Skeletal muscle cell (primary cell): ENCODE data around the gene ARID4B.
"Not testable (repeated sequence)": the region's sequence is repeated elsewhere in the genome, so short reads cannot be mapped to it uniquely, and the experiment has no call there.

Experiments
- DNase-seq: peaks from one replicate; pipeline ENCODE4 v3.0.0-alpha.2; 2010; ENCODE audit warnings: low read depth
- H3K4me3 ChIP-seq: 2 replicates; pipeline ENCODE4 v1.5.1; 2011; ENCODE audit warnings: low read depth, mild to moderate bottlenecking, control low read depth, low read length, moderate library complexity

The ARID4B gene

DNA sequence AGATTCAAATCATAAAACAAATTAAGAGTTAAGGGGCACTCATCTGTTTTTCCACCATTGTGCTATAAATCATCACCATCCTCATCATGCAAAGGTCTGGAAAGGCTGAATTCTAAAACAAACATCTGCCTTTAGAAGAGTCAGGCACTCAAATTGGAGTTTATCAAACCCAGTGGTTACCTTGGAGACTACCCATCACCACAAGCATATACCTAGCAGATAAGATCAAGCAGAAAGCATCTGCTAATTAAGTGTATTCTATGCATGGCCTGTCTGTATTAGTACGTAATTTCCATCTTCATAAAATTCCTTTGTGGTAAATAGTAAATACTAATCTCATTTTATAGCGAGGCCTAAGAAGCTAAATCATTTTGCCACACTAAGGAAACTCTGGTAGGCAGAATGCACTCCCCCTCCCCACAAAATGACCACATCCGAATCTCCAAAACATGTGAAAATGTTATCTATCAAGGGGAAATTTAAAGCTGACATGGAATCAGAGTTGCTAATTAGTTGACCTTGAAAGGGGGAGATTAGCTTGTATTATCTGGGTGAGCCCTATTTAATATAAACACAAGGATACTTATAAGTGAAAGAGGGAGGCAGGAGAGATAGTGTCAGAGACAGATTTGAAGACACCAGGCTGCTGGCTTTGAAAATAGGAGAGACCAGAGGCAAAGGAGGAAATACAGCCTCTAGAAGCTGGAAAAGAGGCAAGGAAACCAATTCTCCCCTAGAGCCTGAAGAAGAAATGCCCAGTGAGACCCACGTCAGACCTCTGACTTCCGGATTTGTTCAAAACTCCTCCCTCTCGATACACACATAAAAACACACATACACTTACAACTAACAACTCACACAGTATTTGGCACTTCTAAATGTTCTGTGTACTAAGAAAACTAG lies 23.2 kb downstream of the ARID4B start:
- H3K4me3 ChIP-seq, result no peak overlapping the region
- no peak for DNase-seq

DNA sequence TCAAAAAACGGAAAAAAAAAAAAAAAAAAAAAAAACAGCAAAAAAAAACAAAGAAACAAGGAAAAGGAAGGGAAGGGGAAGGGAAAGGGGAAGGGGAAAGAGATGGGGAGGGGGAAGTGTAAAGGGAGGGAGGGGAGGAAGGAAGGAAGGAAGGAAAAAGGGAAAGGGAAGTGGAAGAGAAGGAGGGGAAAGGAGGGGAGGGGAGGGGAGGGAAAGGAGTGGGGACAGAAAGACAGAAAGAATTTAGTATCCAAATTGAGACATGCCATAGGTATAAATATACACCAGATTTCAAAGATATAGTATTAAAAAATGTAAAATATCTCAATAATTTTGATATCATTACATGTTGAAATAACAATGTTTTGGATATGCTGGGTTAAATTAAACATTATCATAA lies 25.8 kb downstream of the ARID4B start:
- H3K4me3 ChIP-seq, result no peak overlapping the region
- no peak for DNase-seq

DNA sequence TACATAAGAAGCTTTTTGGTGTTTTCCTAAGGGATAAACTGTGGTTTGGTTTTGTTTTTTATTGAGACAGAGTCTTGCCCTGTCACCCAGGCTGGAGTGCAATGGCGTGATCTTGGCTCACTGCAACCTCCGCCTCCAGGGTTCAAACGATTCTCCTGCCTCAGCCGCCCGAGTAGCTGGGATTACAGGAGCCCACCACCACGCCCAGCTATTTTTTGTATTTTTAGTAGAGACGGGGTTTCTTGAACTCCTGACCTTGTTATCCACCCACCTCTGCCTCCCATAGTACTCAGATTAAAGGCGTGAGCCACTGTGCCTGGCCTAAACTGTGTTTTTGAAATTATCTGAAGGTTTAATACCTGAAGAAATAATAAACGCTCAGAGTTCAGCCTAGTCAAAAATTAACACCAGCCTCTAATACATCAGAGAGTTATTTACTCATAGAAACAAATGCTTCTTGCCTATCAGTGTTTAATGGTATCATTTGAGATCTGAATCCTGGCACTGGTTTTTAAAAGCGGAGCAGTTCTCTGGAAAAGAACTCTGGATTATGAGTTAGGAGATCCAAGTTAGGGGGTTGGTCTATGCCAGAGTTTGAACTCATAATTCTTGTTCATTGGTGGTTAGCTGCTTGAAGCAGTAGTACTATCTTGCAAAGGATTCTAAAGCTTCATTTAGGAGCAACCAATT lies 28.7 kb downstream of the ARID4B start:
- no peak overlapping the region for H3K4me3 ChIP-seq

DNA sequence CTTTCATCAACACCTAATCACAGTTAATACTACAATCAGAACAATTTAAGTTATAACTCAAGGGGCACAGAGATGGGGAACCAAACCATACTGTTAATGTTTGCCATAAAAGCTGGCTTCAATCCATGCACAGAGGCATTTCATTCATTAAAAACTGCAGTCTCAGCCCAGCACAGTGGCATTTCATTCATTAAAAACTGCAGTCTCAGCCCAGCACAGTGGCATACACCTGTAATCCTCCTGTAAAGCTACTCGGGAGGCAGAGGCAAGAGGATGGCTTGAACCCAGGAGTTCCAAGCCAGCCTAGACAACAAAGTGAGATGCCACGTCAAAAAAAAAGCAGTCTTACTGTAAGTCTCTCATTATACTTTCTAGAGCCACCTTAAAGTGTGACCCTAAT lies 29.2 kb downstream of the ARID4B start:
- no peak for DNase-seq
- no peak overlapping the region for H3K4me3 ChIP-seq

More for the DNA sequence above, 28.7 kb downstream of the ARID4B start:
- DNase-seq, result no peak

- DNase-seq, result no peak
- no peak overlapping the region for H3K4me3 ChIP-seq
These were observed 30.4 kb downstream of the ARID4B start for GRCh38 chr1:235297579-235297978.

- no peak overlapping the region for H3K4me3 ChIP-seq
These were observed 31.2 kb downstream of the ARID4B start for GRCh38 chr1:235296729-235297128.

DNA sequence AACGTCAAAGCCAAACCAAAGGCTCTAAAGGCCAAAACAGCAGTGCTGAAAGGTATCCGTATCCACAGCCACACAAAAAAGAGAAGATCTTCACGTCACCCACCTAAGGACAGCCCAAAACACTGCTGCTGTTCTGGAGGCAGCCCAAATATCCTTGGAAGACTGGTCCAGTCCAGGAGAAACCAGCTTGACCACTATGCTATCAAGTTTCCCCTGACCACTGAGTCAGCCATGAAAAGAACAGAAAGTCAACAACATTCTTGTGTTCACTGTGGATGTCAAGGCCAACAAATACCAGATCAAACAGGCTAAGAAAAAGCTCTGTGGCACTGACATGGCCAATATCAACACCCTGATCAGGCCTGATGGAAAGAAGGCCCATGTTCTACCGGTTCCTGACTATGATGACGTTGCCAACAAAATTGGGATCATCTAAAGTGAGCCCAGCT lies 32.1 kb downstream of the ARID4B start:
- no peak overlapping the region for H3K4me3 ChIP-seq
- peak; percentile 21 for DNase-seq

More at GRCh38 chr1:235296729-235297128, 31.2 kb downstream of the ARID4B start:
- DNase-seq, result no peak

GRCh38 chr1:235293322-235293942 lies 34.5 kb downstream of the ARID4B start:
- no peak for DNase-seq

DNA sequence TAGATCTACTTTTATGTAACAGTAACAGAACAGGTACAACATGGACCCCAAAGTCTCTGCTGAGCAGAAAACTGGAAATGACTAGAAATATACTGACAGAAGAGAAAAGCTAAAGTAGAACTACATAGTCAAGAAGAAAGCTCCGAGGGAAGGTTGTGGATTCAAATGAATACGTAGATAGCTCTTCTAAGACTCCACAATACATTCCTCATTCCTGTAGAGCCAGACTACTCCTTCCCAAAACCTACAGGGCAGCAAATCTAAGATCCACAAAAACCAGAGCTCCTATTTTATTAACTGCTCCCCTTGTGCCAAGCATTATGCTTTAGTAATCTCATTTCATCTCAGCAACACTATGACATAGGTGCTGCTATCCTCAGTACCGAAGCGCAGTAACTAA lies 35.2 kb downstream of the ARID4B start:
- H3K4me3 ChIP-seq, result no peak overlapping the region
- DNase-seq, result no peak

More at GRCh38 chr1:235293322-235293942, 34.5 kb downstream of the ARID4B start:
- no peak overlapping the region for H3K4me3 ChIP-seq

DNA sequence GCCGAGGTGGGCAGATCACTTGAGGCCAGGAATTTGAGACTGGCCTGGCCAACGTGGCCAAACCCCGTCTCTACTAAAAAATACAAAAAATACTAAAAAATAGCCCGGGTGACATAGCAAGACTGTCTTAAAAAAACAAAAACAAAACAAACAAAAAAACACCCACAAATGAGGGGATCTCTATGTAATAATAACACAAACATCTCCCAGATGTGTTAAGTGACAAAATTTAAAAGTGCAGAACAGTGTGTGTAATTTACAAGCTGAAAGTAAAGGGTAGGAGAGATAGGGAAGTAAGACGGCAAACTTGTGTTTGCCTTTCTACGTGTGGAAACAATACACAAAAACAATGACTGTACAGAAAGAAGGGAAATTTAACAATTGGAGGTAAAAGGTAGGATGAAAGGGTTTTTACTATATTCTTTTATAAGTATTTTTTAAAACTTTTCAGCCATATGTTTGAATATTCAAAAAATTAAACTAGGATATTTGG lies 36.3 kb downstream of the ARID4B start:
- no peak for DNase-seq
- no peak overlapping the region for H3K4me3 ChIP-seq

- H3K4me3 ChIP-seq, result no peak overlapping the region
- no peak for DNase-seq
These were observed 37.1 kb downstream of the ARID4B start for GRCh38 chr1:235290740-235291502.

GRCh38 chr1:235289859-235290739 lies 37.9 kb downstream of the ARID4B start:
- DNase-seq, result no peak
- no peak overlapping the region for H3K4me3 ChIP-seq

DNA sequence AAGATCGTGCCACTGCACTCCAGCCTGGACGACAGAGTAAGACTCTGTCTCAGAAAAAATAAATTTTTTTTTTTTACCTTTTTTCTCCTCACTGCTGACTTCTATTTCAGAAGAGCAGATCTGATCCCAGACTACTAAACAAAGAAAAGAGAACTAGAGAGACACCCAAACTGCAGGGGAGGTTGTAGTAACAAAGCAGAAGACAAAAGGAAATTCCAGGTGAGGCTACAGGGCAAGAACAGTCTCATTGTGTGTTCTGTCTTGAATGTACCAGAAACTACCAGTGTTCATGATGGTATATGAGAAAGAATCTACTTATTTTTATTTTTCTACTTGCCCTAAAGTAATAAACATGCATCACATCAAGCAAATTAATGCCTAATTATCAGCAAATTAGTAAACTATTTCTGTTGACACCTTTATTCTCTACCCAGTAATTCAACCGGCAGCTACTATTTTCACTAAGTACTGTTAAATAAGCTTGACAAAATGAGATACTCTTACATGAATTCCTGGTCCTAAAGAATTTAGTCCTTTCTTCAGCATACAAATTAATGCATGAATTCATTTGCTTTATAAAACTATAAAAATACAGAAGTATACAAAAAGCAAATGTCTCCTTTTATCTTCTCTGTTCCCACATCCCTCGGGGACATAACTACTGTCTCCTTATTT lies 40.6 kb downstream of the ARID4B start:
- no peak overlapping the region for H3K4me3 ChIP-seq
- no peak for DNase-seq

DNA sequence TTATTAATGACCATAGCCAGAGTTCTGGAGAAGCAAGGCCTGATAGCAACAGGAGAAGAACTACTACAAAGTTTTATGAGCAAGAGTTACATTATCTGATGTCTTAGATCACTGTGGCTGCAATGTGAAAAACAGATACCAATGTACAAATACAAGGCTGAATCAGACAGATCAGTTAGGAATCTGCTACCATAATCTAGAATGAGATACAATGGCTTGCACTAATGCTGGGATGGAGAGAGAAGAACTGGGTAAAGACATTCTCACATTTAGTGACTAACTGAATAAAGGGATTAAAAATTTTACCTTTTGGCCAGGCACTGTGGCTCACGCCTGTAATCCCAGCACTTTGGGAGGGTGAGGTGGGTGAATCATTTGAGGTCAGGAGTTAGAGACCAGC lies 41.3 kb downstream of the ARID4B start:
- H3K4me3 ChIP-seq, result no peak overlapping the region
- DNase-seq, result no peak

- H3K4me3 ChIP-seq, result no peak overlapping the region
- DNase-seq, result no peak
These were observed 43.7 kb downstream of the ARID4B start for GRCh38 chr1:235284231-235284769.

DNA sequence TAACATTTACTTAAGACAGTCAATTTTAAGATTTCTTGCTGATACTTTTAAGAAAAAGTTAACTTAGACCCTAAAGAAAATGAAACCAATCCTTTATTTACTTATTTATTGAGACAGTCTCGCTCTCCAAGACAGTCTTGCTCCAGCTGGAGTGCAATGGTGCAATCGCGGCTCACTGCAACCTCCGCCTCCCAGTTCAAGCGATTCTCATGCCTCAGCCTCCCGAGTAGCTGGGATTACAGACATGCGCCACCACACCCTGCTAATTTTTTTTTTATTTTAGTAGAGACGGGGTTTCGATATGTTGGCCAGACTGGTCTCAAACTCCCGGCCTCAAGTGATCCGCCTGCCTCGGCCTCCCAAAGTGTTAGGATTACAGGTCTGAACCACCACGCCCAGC lies 44.3 kb downstream of the ARID4B start:
- not testable (repeated sequence) for DNase-seq, H3K4me3 ChIP-seq

DNA sequence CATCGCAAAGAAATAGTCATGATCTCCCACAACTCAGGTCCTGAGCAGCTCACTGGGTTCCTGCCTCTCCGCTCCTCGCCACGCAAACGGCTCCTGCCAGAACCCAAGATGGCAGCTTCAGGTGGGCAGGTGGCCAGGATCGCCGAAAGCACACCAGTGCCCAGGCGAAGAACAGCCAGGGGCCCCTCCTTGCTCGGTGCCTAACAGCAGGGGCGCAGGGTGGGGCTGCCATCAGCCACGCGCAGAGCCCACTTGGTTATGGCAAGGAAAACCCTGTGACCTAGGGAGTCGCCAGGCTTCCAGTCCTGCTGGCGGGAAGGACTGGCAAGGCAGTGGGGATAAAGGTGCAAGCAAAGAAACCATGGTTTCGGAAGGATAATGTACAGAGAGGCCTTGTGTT lies 47.5 kb downstream of the ARID4B start:
- no peak overlapping the region for H3K4me3 ChIP-seq
- no peak for DNase-seq

DNA sequence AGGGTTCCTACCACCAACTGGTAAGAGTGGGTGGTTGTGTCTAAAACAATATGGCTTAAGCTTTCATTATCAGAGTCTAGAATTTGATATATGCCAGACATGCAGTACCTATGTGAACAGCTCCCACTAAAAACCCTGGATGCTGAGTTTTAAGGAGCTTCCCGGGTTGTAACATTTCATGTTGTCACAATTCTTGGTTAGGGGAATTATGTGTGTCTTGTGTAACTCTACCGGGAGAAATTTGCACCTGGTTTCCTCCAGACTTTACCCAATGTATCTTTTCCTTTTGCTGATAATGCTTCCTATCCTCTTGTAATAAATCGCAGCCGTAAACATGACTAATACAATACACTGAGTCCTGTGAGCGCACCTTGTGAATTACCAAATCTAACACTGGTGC lies 48.3 kb downstream of the ARID4B start:
- DNase-seq, result no peak
- no peak overlapping the region for H3K4me3 ChIP-seq
